Heart left ventricle (tissue), 13 donors: ENCODE results near the gene SLC6A11.

Experiments used
- CTCF ChIP-seq, 12 donors: fragments of 200-600 bp; sonication (generic) in 4 of 12; IDR thresholded peaks; one replicate each; pipeline versions ENCODE4 v1.5.0 to v1.8.0; 2018 to 2022; ENCODE audit warnings: antibody characterized with exemption in 12 of 12, mild to moderate bottlenecking in 5 of 12
- POLR2A ChIP-seq, 2 donors: fragments of 450-650 bp; IDR thresholded peaks; one replicate each; pipeline ENCODE4 v1.6.1; 2017; ENCODE audit warnings: antibody characterized with exemption in 2 of 2, mild to moderate bottlenecking in 2 of 2, moderate library complexity in 2 of 2
- donor health status: ischemic (EF 13 %, LVEDD 7.1; RV severe dilation, severe dysfunction).
- donor health status: DM: no; HTN: yes; CAD: no.
- donor health status: DM: no; HTN: no; CAD: no.
- donor health status: ischemic (EF 25% LVEDD 6.9; RV normal size, moderate dysfunction).
- donor health status: ischemic (EF 25% LVEDD 5.7; RV mildly dilated, moderate dysfunction).
- donor health status: ischemic (EF 35%, LVEDD 5.7; RV mildly dilated, moderate dysfunction).
- donor health status: nonischemic (EF 11% LVEDD 7.7; RV severe dilation, severe dysfunction).
- donor health status: DM: yes; HTN: yes; CAD: no.
- donor health status: PGD.
- donor health status: ischemic (EF 29% LVEDD 5.4; RV normal size, mild dysfunction).
- donor health status: nonischemic (EF 23%, LVEDD 6.1; RV moderate dilation, normal function).

- no peak for TF ChIP-seq POLR2A (IDR thresholded peaks at IDR 0.05)
- TF ChIP-seq CTCF (IDR thresholded peaks at IDR 0.05) = no peak
These were observed 120.7 kb downstream of the SLC6A11 start for GRCh38 chr3:10936686-10937085.
